Measurements from ENCODE around the gene APOF. TPM values are rescaled to one million over a fixed set of nuclear protein-coding genes. Genes with fewer than 3 reads are reported as not detected.
A peak's percentile ranks its signal among the peaks of the same experiment; 100 is the strongest.

APOF gene
- total RNA-seq, 1 donor from 2014 or later: not detected

- Histone ChIP-seq H3K36me3 (ENCODE audit: control insufficient read depth, insufficient read depth, low read length) (peaks cover 7% of the 10 kb centered on the region), H3K4me3 (ENCODE audit: low read depth, low read length) (peak overlapping the region; percentile 90), H3K27me3 (ENCODE audit: control insufficient read depth, insufficient read depth, low read length) (no peaks in the 10 kb centered on the region)
- DNase-seq (ENCODE audit: low read depth) (no peak), FAIRE-seq (no peak)
- no peak for TF ChIP-seq CTCF (IDR thresholded peaks at IDR 0.05; ENCODE audit: insufficient read depth, low read length, severe bottlenecking)
Measured at GRCh38 chr12:56315249-56315621, 47.4 kb downstream of the APOF start.

DNA sequence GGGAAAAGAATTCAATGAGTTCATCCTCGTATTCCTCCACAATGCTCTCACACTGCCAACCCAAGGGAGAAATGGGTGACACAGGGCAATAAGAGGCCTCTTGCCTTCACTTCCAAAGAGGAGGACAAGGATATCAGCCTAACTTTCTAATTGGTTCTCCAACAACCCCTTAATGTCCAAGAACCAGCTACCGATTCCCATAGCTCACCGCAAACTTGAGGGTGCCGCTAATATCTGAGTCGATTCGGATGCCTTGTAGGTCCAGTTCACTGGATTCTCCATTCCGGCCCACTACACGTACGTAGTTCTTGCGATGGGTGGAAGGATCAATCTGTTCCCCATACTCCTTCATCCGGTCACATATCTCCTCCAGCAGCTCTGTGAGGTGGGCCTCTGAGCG lies 51.7 kb downstream of the APOF start:
- Histone ChIP-seq H3K27me3 (ENCODE audit: control insufficient read depth, insufficient read depth, low read length) (no peaks in the 10 kb centered on the region), H3K36me3 (ENCODE audit: control insufficient read depth, insufficient read depth, low read length) (peaks cover 6% of the 10 kb centered on the region), H3K4me3 (ENCODE audit: low read depth, low read length) (no peak overlapping the region)
- FAIRE-seq (no peak), DNase-seq (ENCODE audit: low read depth) (no peak)
- TF ChIP-seq CTCF (IDR thresholded peaks at IDR 0.05; ENCODE audit: insufficient read depth, low read length, severe bottlenecking): no peak

Other genes with a start within 250 kb of the APOF start
- 3,411 and 3,733 TPM in 2 replicates for gene RPL41, start 246.2 kb downstream of the APOF start, total RNA-seq
- 3.5 and 4.5 TPM in 2 replicates for gene ZC3H10, start 244.6 kb downstream of the APOF start, total RNA-seq
- gene ESYT1, start 234.6 kb downstream of the APOF start, total RNA-seq: 253 and 304 TPM in 2 replicates
- gene MYL6B, start 210.3 kb downstream of the APOF start, total RNA-seq: 27.4 and 33.5 TPM in 2 replicates
- gene MYL6, start 204.5 kb downstream of the APOF start, total RNA-seq: 590 and 1,212 TPM in 2 replicates
- 14.0 and 20.4 TPM in 2 replicates for gene SMARCC2, start 173.4 kb downstream of the APOF start, total RNA-seq
- gene RNF41, start 140.9 kb downstream of the APOF start, total RNA-seq: 102 and 158 TPM in 2 replicates
- 25.3 and 40.5 TPM in 2 replicates for gene NABP2, start 138.5 kb downstream of the APOF start, total RNA-seq
- 0.13 and 0.26 TPM in 2 replicates for gene SLC39A5, start 132.8 kb downstream of the APOF start, total RNA-seq
- gene ANKRD52, start 104.5 kb downstream of the APOF start, total RNA-seq: 6.8 and 11.3 TPM in 2 replicates
- 2.7 and 5.3 TPM in 2 replicates for gene COQ10A, start 95.9 kb downstream of the APOF start, total RNA-seq
- gene CS, start 62.5 kb downstream of the APOF start, total RNA-seq: 64.8 and 89.4 TPM in 2 replicates
- gene CNPY2, start 46.9 kb downstream of the APOF start, total RNA-seq: 59.9 and 91.1 TPM in 2 replicates
- gene PAN2, start 28.9 kb downstream of the APOF start, total RNA-seq: 20.5 and 30.7 TPM in 2 replicates
- gene IL23A, start 24.0 kb downstream of the APOF start, total RNA-seq: 0.13 TPM in 1 of 2 replicates, not detected in the other
- gene STAT2, start 2.8 kb downstream of the APOF start, total RNA-seq: 47.5 and 47.9 TPM in 2 replicates
- gene TIMELESS, start 86.6 kb upstream of the APOF start, total RNA-seq: 3.4 and 3.6 TPM in 2 replicates
- 0.26 TPM in 1 of 2 replicates, not detected in the other for gene MIP, start 91.8 kb upstream of the APOF start, total RNA-seq
- gene SPRYD4, start 105.7 kb upstream of the APOF start, total RNA-seq: 1.1 and 1.3 TPM in 2 replicates
- gene GLS2, start 125.3 kb upstream of the APOF start, total RNA-seq: 5.2 and 6.1 TPM in 2 replicates
- 9.2 and 11.0 TPM in 2 replicates for gene RBMS2, start 159.0 kb upstream of the APOF start, total RNA-seq